H1 (cell line): ENCODE data around the gene GNG14. TPM values are rescaled to one million over a fixed set of nuclear protein-coding genes. Genes with fewer than 3 reads are reported as not detected.

Experiments used
- BCL11A ChIP-seq, 2 experiments: IDR thresholded peaks; one replicate each; pipeline ENCODE4 v1.6.1; 2011; ENCODE audit warnings: low read depth in 2 of 2, low read length in 2 of 2, mild to moderate bottlenecking in 2 of 2
- CREB1 ChIP-seq: IDR thresholded peaks from 2 replicates; pipeline ENCODE4 v1.6.1; 2012; ENCODE audit warnings: inconsistent platforms
- CTBP2 ChIP-seq: IDR thresholded peaks from 2 replicates; pipeline ENCODE4 v1.7.0; 2011; ENCODE audit warnings: borderline replicate concordance, mild to moderate bottlenecking, moderate library complexity, mixed read lengths, low read length; ENCODE audit not compliant: insufficient read depth, insufficient read length
- EP300 ChIP-seq, 2 experiments: IDR thresholded peaks; 1 replicate in 1 of 2; 2 replicates in 1 of 2; pipeline ENCODE4 v1.6.1; 2011 to 2012; ENCODE audit warnings: low read depth in 2 of 2, low read length in 2 of 2, mild to moderate bottlenecking in 2 of 2, borderline replicate concordance in 1 of 2, inconsistent platforms in 1 of 2, moderate library complexity in 1 of 2
- GTF2F1 ChIP-seq: IDR thresholded peaks from 2 replicates; pipeline ENCODE4 v1.6.1; 2012; ENCODE audit warnings: low read depth, low read length, improper control_type of control experiment, borderline replicate concordance
- HDAC2 ChIP-seq, 2 experiments: fragments of 300-600 bp in 1 of 2; sonication (generic) in 1 of 2; IDR thresholded peaks; 2 replicates each; pipeline ENCODE4 v1.6.1; 2011 to 2012; ENCODE audit warnings: low read depth in 2 of 2, low read length in 2 of 2, mild to moderate bottlenecking in 2 of 2, moderate library complexity in 2 of 2, borderline replicate concordance in 1 of 2, inconsistent platforms in 1 of 2
- JUND ChIP-seq: IDR thresholded peaks from 2 replicates; pipeline ENCODE4 v1.6.1; 2011; ENCODE audit warnings: mild to moderate bottlenecking, improper control_type of control experiment, low read length
- KDM5A ChIP-seq: fragments of 200-600 bp; IDR thresholded peaks from 2 replicates; pipeline ENCODE4 v1.7.1; 2012; ENCODE audit warnings: mild to moderate bottlenecking, low read length, inconsistent platforms, mixed read lengths
- POLR2AphosphoS5 ChIP-seq: IDR thresholded peaks from 2 replicates; pipeline ENCODE4 v1.6.1; 2011; ENCODE audit warnings: low read depth, low read length
- POU5F1 ChIP-seq: IDR thresholded peaks from 2 replicates; pipeline ENCODE4 v1.6.1; 2011; ENCODE audit warnings: low read depth, mild to moderate bottlenecking, low read length, moderate library complexity
- SIN3A ChIP-seq, 2 experiments: IDR thresholded peaks in 1 of 2; conservative IDR thresholded peaks in 1 of 2; 2 replicates each; pipeline ENCODE4 v1.6.1; 2011 to 2012; ENCODE audit warnings: low read length in 2 of 2, improper control_type of control experiment in 1 of 2, low read depth in 1 of 2, mild to moderate bottlenecking in 1 of 2
- SIX5 ChIP-seq: IDR thresholded peaks from 2 replicates; pipeline ENCODE4 v1.6.1; 2011; ENCODE audit warnings: mild to moderate bottlenecking, low read depth, low read length
- SP1 ChIP-seq: IDR thresholded peaks from 2 replicates; pipeline ENCODE4 v1.6.1; 2011; ENCODE audit warnings: low read depth, low read length
- SP4 ChIP-seq: IDR thresholded peaks from 2 replicates; pipeline ENCODE4 v1.6.1; 2012; ENCODE audit warnings: low read length, inconsistent platforms
- TAF1 ChIP-seq: IDR thresholded peaks from 2 replicates; pipeline ENCODE4 v1.6.1; 2011; ENCODE audit warnings: mild to moderate bottlenecking, low read depth, low read length
- YY1 ChIP-seq: IDR thresholded peaks from 2 replicates; pipeline ENCODE4 v1.6.1; 2011; ENCODE audit warnings: low read depth, mild to moderate bottlenecking, low read length
- polyA plus RNA-seq, 7 experiments: library from polyadenylated mRNA; depleted of rRNA in 3 of 7; stranded (reverse) in 5 of 7; unstranded in 2 of 7; fragments of >200 nt in 5 of 7; fragments of 200-250 nt in 2 of 7; gene quantifications; 1 replicate in 5 of 7; 2 replicates in 1 of 7; 4 replicates in 1 of 7; pipeline versions ENCODE4 v1.2.1 to v1.2.3, GENCODE V29; 2011 to 2013; ENCODE audit warnings: missing spikeins in 2 of 7, mixed read lengths in 2 of 7
- total RNA-seq: library from RNA; stranded (reverse); fragmentation: NEBNext Ultra II Directional; extraction: Animal tissue kit (Norgen Biotek cat#: 25700); gene quantifications from 2 replicates; pipeline ENCODE4 v1.2.1, GENCODE V29; 2021
- TF ChIP-seq, protein P1 (sequence below): IDR thresholded peaks from 2 replicates; pipeline ENCODE4 v1.6.1; 2012; ENCODE audit warnings: inconsistent platforms
- TF ChIP-seq, protein P2 (sequence below): IDR thresholded peaks from 2 replicates; pipeline ENCODE4 v1.6.1; 2012; ENCODE audit warnings: low read length, inconsistent platforms
- TF ChIP-seq, protein P3 (sequence below): IDR thresholded peaks from 2 replicates; pipeline ENCODE4 v1.6.1; 2012; ENCODE audit warnings: inconsistent platforms

GNG14 gene
- total and polyA plus RNA-seq, 2 of the 8 experiments (the other 6 are each of a cell fraction or from before 2014, with no cell fraction given): not detected

DNA sequence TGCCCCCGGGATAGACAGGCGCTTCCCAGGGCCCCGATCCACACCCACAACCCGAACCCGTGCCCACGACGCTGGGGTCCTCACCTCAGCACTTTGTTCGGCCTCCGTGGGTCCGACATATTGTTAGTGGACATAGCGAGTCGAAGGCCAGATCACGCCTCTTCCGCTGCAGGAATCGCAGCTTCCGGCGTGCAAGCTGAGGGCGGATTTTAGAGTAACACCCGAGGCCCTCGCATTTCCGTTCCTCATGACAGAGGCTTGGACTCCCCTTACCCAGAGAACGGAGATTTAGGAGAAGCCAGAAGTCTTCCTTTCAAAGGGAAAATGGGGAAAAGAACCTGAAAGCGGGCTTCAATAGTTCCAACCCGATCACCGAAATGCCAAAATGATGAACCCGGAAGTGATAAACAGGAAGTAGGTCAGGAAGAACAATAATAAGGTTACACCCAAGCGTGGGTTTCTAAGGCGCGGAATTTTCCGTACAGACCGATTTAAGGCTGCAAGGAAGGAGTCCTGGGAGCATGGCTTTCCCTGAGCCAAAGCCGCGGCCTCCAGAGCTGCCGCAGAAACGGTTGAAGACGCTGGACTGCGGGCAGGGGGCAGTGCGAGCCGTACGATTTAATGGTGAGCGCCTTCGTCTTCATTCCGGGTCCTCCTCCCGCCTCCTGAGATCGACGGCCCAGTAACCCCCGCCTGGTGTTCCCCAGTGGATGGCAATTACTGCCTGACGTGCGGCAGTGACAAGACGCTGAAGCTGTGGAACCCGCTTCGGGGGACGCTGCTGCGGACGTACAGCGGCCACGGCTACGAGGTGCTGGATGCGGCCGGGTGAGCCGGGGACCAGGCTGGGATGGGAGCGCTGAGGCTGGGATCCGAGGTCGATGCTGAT is 18.3 kb upstream of the GNG14 start (continued):
- TF ChIP-seq SP4 (peak; percentile 94), KDM5A (peak; percentile 90), SIN3A (conservative IDR thresholded peaks at IDR 0.05 in 1 of 2, IDR thresholded peaks at IDR 0.05 in 1 of 2; ENCODE audit: low read depth in 1 of 2, low read length in 2 of 2) (peak; percentile 26 to 93; a peak in 2 of 4 replicates), POLR2AphosphoS5 (peak; percentile 71), JUND (0 out of 2 replicates have a peak, but pooled peaks have one; percentile 25), CREB1 (peak; percentile 32; the same call in 1 of the 2 replicates), CTBP2 (no peak), SP1 (no peak), BCL11A (IDR thresholded peaks at IDR 0.05; ENCODE audit: low read depth in 2 of 2, low read length in 2 of 2) (no peak), HDAC2 (IDR thresholded peaks at IDR 0.05; ENCODE audit: borderline replicate concordance in 1 of 2, low read depth in 2 of 2, low read length in 2 of 2) (peak in 1 of 2 experiments; percentile 83; a peak in 2 of 4 replicates), SIX5 (peak; percentile 26; the same call in 1 of the 2 replicates), YY1 (peak; percentile 60; the same call in 1 of the 2 replicates), POU5F1 (no peak), TAF1 (peak; percentile 76), EP300 (IDR thresholded peaks at IDR 0.05; ENCODE audit: borderline replicate concordance in 1 of 2, low read depth in 2 of 2, low read length in 2 of 2) (no peak), GTF2F1 (no peak)
- TF ChIP-seq, protein P1, sequence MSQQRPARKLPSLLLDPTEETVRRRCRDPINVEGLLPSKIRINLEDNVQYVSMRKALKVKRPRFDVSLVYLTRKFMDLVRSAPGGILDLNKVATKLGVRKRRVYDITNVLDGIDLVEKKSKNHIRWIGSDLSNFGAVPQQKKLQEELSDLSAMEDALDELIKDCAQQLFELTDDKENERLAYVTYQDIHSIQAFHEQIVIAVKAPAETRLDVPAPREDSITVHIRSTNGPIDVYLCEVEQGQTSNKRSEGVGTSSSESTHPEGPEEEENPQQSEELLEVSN: no peak
- TF ChIP-seq, protein P2, sequence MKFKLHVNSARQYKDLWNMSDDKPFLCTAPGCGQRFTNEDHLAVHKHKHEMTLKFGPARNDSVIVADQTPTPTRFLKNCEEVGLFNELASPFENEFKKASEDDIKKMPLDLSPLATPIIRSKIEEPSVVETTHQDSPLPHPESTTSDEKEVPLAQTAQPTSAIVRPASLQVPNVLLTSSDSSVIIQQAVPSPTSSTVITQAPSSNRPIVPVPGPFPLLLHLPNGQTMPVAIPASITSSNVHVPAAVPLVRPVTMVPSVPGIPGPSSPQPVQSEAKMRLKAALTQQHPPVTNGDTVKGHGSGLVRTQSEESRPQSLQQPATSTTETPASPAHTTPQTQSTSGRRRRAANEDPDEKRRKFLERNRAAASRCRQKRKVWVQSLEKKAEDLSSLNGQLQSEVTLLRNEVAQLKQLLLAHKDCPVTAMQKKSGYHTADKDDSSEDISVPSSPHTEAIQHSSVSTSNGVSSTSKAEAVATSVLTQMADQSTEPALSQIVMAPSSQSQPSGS: peak; percentile 80; the same call in 1 of the 2 replicates
- TF ChIP-seq, protein P3, sequence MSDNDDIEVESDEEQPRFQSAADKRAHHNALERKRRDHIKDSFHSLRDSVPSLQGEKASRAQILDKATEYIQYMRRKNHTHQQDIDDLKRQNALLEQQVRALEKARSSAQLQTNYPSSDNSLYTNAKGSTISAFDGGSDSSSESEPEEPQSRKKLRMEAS: no peak
